HCT116 (cell line): ENCODE results near the gene TMEM205. TPM values are rescaled to one million over a fixed set of nuclear protein-coding genes. Genes with fewer than 3 reads are reported as not detected.

Source experiments
- ATAC-seq: fragments of 200-7000 bp; cut with Tn5 transposase; 2 replicates; pipeline ENCODE4 v1.9.1; 2020; ENCODE audit warnings: mild to moderate bottlenecking, moderate library complexity
- BruUV-seq: library from RNA; stranded (reverse); fragments of 400-500 nt; replicated peaks from 2 replicates; lab custom pipeline; 2021; lab: Mats Ljungman, UMichigan
- CTCF ChIA-PET: fragments of 300-600 bp; sonication (Branson Sonifier 250); formaldehyde crosslinking; loops from one replicate; lab custom pipeline; 2021; ENCODE audit warnings: antibody characterized with exemption; lab: Charles Lee
- POLR2A ChIA-PET: fragments of 300-600, 350-600 bp; sonication (Branson Sonifier 250); formaldehyde crosslinking; loops from one replicate; lab custom pipeline; 2021; ENCODE audit warnings: antibody characterized with exemption; lab: Charles Lee
- RAD21 ChIA-PET, 2 experiments: fragments of 300-600 bp; sonication (Branson Sonifier 250); formaldehyde crosslinking; loops; one replicate each; lab custom pipeline; 2023; ENCODE audit warnings: low total read pairs in 2 of 2; ENCODE audit not compliant: uncharacterized antibody in 2 of 2, unreplicated experiment in 2 of 2, low non-redundant PET in 1 of 2; lab: Charles Lee
- DNase-seq: peaks from one replicate; pipeline ENCODE4 v3.0.0-alpha.2; 2010; ENCODE audit warnings: low read depth, low spot score
- H2AFZ ChIP-seq: fragments of 200-600 bp; shearing (Covaris generic), sonication (generic); 2 replicates; pipeline ENCODE4 v1.6.1; 2017; ENCODE audit warnings: low read depth, mixed run types, mixed read lengths, antibody characterized with exemption, low read length; ENCODE audit not compliant: poor library complexity, severe bottlenecking
- H3K27ac ChIP-seq: 2 replicates; pipeline ENCODE4 v1.5.1; 2012; ENCODE audit warnings: low read depth, low read length
- H3K27me3 ChIP-seq: fragments of 200-600 bp; sonication (generic); 2 replicates; pipeline ENCODE4 v1.6.1; 2016; ENCODE audit warnings: mixed run types, low read length, mixed read lengths; ENCODE audit not compliant: insufficient read depth
- H3K36me3 ChIP-seq, 2 experiments: fragments of 200-500 bp in 1 of 2; fragments of 200-600 bp in 1 of 2; sonication (Bioruptor generic) in 1 of 2; sonication (generic) in 1 of 2; 2 replicates each; pipeline versions ENCODE4 v1.5.1 to v1.6.1; 2014 to 2016; ENCODE audit warnings: low read length in 2 of 2, inconsistent platforms in 1 of 2, mixed read lengths in 1 of 2, mixed run types in 1 of 2; ENCODE audit not compliant: insufficient read depth in 2 of 2, control insufficient read depth in 1 of 2
- H3K4me1 ChIP-seq, 2 experiments: fragments of 200-600 bp in 1 of 2; sonication (generic) in 1 of 2; 2 replicates each; pipeline versions ENCODE4 v1.5.1 to v1.6.1; 2012 to 2017; ENCODE audit warnings: low read length in 2 of 2, inconsistent platforms in 1 of 2, mild to moderate bottlenecking in 1 of 2, mixed read lengths in 1 of 2, mixed run types in 1 of 2, moderate library complexity in 1 of 2; ENCODE audit not compliant: insufficient read depth in 2 of 2, control insufficient read depth in 1 of 2
- H3K4me2 ChIP-seq: fragments of 200-600 bp; sonication (generic); 2 replicates; pipeline ENCODE4 v1.6.1; 2017; ENCODE audit warnings: mixed run types, low read length, mixed read lengths
- H3K4me3 ChIP-seq, 2 experiments: fragments of 200-600 bp in 1 of 2; sonication (generic) in 1 of 2; replicated peaks in 1 of 2; 2 replicates each; pipeline ENCODE4 v1.5.1; 2011 to 2016; ENCODE audit warnings: low read length in 2 of 2, control low read depth in 1 of 2, low read depth in 1 of 2, mild to moderate bottlenecking in 1 of 2, mixed read lengths in 1 of 2, mixed run types in 1 of 2
- H3K79me2 ChIP-seq: fragments of 200-600 bp; sonication (generic); 2 replicates; pipeline ENCODE4 v1.6.1; 2017; ENCODE audit warnings: mild to moderate bottlenecking, mixed run types, low read length, moderate library complexity, mixed read lengths; ENCODE audit not compliant: insufficient read depth
- H3K9ac ChIP-seq: fragments of 200-600 bp; sonication (generic); 2 replicates; pipeline ENCODE4 v1.6.1; 2016; ENCODE audit warnings: low read length, mixed read lengths
- H3K9me2 ChIP-seq: fragments of 200-600 bp; sonication (generic), shearing (Covaris generic); 2 replicates; pipeline ENCODE4 v1.6.1; 2017; ENCODE audit warnings: mixed run types, mild to moderate bottlenecking, moderate library complexity; ENCODE audit not compliant: insufficient read depth
- H3K9me3 ChIP-seq, 2 experiments: fragments of 200-500 bp in 1 of 2; fragments of 200-600 bp in 1 of 2; sonication (Bioruptor generic) in 1 of 2; sonication (generic) in 1 of 2; 2 replicates each; pipeline ENCODE4 v1.6.1; 2014 to 2017; ENCODE audit warnings: low read length in 2 of 2, mixed read lengths in 2 of 2, inconsistent platforms in 1 of 2, low read depth in 1 of 2, mild to moderate bottlenecking in 1 of 2, mixed run types in 1 of 2, moderate library complexity in 1 of 2; ENCODE audit not compliant: control insufficient read depth in 1 of 2, insufficient read depth in 1 of 2
- H4K20me1 ChIP-seq: fragments of 200-600 bp; sonication (generic), shearing (Covaris generic); 2 replicates; pipeline ENCODE4 v1.6.1; 2017; ENCODE audit warnings: mixed run types, mild to moderate bottlenecking, moderate library complexity; ENCODE audit not compliant: insufficient read depth
- ELF1 ChIP-seq: IDR thresholded peaks from 2 replicates; pipeline ENCODE4 v1.6.1; 2012; ENCODE audit warnings: low read depth, borderline replicate concordance
- YY1 ChIP-seq: IDR thresholded peaks from 2 replicates; pipeline ENCODE4 v1.6.1; 2011; ENCODE audit warnings: low read length, low read depth, moderate library complexity, mild to moderate bottlenecking; ENCODE audit not compliant: insufficient replicate concordance; ENCODE audit errors: extremely low read depth
- intact Hi-C: fragments of 100-400 bp; cut with micrococcal nuclease; formaldehyde crosslinking; loops from 2 replicates; pipeline ENCODE4 v1.10.0; 2022
- total RNA-seq: library from RNA; stranded (reverse); gene quantifications from one replicate; pipeline ENCODE4 v1.2.1, GENCODE V29; 2021; ENCODE audit not compliant: unreplicated experiment
- TF ChIP-seq, protein P1 (sequence below): IDR thresholded peaks from 2 replicates; pipeline ENCODE4 v1.6.1; 2011; ENCODE audit warnings: mild to moderate bottlenecking, low read length, moderate library complexity; ENCODE audit not compliant: insufficient replicate concordance; ENCODE audit errors: extremely low read depth
- TF ChIP-seq, protein P2 (sequence below), 3 experiments: fragments of 200-600 bp in 1 of 3; sonication (generic) in 1 of 3; IDR thresholded peaks in 2 of 3; conservative IDR thresholded peaks in 1 of 3; 2 replicates each; pipeline ENCODE4 v1.5.1; 2012 to 2017; ENCODE audit warnings: low read depth in 2 of 3, low read length in 2 of 3, antibody characterized with exemption in 1 of 3, borderline replicate concordance in 1 of 3, control low read depth in 1 of 3, mild to moderate bottlenecking in 1 of 3, mixed read lengths in 1 of 3, mixed run types in 1 of 3, moderate library complexity in 1 of 3; ENCODE audit not compliant: insufficient read depth in 1 of 3
- TF ChIP-seq, protein P3 (sequence below): IDR thresholded peaks from 2 replicates; pipeline ENCODE4 v1.6.1; 2012

The TMEM205 gene
- total RNA-seq, 1 experiment from 2014 or later, result 55.9 TPM

DNA sequence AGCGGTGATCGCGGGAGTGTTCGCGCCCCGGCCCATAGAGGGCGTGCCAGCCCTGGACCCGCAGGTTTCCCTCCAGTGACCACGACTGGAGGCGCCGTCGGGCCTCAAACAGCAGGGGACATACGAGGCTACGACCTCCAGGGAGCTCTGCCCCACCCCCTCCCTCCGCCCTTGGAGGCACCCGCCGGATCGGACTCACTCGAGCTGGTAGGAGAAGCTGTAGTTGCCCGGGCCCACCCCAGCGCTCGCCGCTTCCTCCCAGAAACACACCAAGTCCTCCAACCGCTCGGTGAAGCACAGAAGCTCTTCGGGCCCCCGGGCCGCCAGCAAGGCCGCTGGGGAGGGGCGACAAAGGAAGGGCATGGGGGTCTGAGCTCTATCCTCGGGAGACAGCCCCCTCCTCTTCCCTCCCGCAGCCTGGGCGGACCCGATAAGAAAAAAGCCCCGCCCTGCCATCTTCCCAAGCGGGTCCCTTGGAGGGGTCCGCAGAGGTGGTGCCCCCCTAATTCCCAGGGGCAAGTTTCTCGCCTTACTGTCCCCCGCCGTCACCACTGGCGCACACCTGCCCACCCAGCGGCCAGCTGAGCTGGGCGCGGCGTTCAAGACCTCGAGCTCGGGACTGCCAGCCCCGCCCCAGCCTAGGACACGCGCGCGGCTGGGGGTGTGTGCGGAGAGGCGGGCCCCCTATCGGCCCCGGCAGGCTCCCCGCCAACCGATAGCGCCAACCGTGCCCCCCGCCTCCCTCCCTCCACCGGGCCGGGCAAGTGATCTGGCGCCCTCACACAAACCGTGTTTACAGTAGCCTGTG, 37.0 kb upstream of the TMEM205 start:
- Histone ChIP-seq H3K9me2 (no peaks in the 10 kb centered on the region), H2AFZ (no peak overlapping the region), H4K20me1 (no peaks in the 10 kb centered on the region), H3K4me2 (peak overlapping the region; percentile 97), H3K27ac (peak overlapping the region; percentile 81), H3K36me3 (no peaks in the 10 kb centered on the region), H3K27me3 (no peaks in the 10 kb centered on the region), H3K9me3 (no peaks in the 10 kb centered on the region), H3K79me2 (0 out of 2 replicates have a peak, but pooled peaks cover 3% of the 10 kb centered on the region), H3K4me3 (peak overlapping the region; percentile 69 to 71), H3K4me1 (peaks cover 33 to 66% of the 10 kb centered on the region in 2 experiments), H3K9ac (peak overlapping the region; percentile 79)
- intact Hi-C loops, result loop anchor here (1.0 to 5.0 kb wide), 2 partner anchors 36 to 91 kb away; partner anchors contain the start of gene RGL3
- TF ChIP-seq, protein P1, sequence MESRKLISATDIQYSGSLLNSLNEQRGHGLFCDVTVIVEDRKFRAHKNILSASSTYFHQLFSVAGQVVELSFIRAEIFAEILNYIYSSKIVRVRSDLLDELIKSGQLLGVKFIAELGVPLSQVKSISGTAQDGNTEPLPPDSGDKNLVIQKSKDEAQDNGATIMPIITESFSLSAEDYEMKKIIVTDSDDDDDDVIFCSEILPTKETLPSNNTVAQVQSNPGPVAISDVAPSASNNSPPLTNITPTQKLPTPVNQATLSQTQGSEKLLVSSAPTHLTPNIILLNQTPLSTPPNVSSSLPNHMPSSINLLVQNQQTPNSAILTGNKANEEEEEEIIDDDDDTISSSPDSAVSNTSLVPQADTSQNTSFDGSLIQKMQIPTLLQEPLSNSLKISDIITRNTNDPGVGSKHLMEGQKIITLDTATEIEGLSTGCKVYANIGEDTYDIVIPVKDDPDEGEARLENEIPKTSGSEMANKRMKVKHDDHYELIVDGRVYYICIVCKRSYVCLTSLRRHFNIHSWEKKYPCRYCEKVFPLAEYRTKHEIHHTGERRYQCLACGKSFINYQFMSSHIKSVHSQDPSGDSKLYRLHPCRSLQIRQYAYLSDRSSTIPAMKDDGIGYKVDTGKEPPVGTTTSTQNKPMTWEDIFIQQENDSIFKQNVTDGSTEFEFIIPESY, result no peak
- TF ChIP-seq YY1, result no peak
- TF ChIP-seq, protein P2, sequence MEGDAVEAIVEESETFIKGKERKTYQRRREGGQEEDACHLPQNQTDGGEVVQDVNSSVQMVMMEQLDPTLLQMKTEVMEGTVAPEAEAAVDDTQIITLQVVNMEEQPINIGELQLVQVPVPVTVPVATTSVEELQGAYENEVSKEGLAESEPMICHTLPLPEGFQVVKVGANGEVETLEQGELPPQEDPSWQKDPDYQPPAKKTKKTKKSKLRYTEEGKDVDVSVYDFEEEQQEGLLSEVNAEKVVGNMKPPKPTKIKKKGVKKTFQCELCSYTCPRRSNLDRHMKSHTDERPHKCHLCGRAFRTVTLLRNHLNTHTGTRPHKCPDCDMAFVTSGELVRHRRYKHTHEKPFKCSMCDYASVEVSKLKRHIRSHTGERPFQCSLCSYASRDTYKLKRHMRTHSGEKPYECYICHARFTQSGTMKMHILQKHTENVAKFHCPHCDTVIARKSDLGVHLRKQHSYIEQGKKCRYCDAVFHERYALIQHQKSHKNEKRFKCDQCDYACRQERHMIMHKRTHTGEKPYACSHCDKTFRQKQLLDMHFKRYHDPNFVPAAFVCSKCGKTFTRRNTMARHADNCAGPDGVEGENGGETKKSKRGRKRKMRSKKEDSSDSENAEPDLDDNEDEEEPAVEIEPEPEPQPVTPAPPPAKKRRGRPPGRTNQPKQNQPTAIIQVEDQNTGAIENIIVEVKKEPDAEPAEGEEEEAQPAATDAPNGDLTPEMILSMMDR (IDR thresholded peaks at IDR 0.05 in 2 of 3, conservative IDR thresholded peaks at IDR 0.05 in 1 of 3; ENCODE audit: borderline replicate concordance in 1 of 3, insufficient read depth in 1 of 3, low read depth in 2 of 3, low read length in 2 of 3), result peak in 2 of 3 experiments; percentile 84 to 87; a peak in 4 of 6 replicates
- no peak for TF ChIP-seq ELF1
- TF ChIP-seq, protein P3, sequence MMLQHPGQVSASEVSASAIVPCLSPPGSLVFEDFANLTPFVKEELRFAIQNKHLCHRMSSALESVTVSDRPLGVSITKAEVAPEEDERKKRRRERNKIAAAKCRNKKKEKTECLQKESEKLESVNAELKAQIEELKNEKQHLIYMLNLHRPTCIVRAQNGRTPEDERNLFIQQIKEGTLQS, result no peak
- BruUV-seq, result no TSS peak
- DNase-seq, result peak; percentile 60
- peak; percentile 19 for ATAC-seq
- RAD21 ChIA-PET, result interaction anchor here in 1 of 2 experiments (0.8 to 1.5 kb wide), 4 partner anchors 8 to 62 kb away, joined by 3 to 4 read pairs (median 3); partner anchors contain the start of genes PRKCSH, RGL3 and SWSAP1
- POLR2A ChIA-PET, result interaction anchor here (0.8 to 2.8 kb wide), 5 partner anchors 8 to 52 kb away, joined by 3 to 12 read pairs (median 6); partner anchors contain the start of genes ODAD3, PRKCSH, RGL3 and SWSAP1
- CTCF ChIA-PET, result interaction anchor here (0.6 to 4.4 kb wide), 23 partner anchors 8 to 146 kb away, joined by 3 to 48 read pairs (median 4); partner anchors contain the start of genes CCDC159, ECSIT, ODAD3 and PRKCSH
